Hepatocyte (in vitro differentiated cells): ENCODE results near the gene NRCAM. TPM values are rescaled to one million over a fixed set of nuclear protein-coding genes. Genes with fewer than 3 reads are reported as not detected.

ENCODE experiments used
- DNase-seq: peaks from one replicate; pipeline ENCODE4 v3.0.0-alpha.2; 2016; ENCODE audit warnings: low spot score
- H2AFZ ChIP-seq: fragments of 200-600 bp; sonication (generic); 2 replicates; pipeline ENCODE4 v1.6.0; 2016; ENCODE audit warnings: antibody characterized with exemption, mild to moderate bottlenecking
- H3K27ac ChIP-seq: fragments of 200-600 bp; sonication (generic); 2 replicates; pipeline ENCODE4 v1.5.1; 2016; ENCODE audit warnings: mild to moderate bottlenecking
- H3K27me3 ChIP-seq: fragments of 200-600 bp; sonication (generic); 2 replicates; pipeline ENCODE4 v1.6.1; 2016
- H3K36me3 ChIP-seq: fragments of 200-600 bp; sonication (generic); replicated peaks from 2 replicates; pipeline ENCODE4 v1.5.1; 2016; ENCODE audit warnings: low read depth; ENCODE audit not compliant: insufficient read depth
- H3K4me1 ChIP-seq: fragments of 200-600 bp; sonication (generic); 2 replicates; pipeline ENCODE4 v1.5.1; 2016; ENCODE audit warnings: mild to moderate bottlenecking, moderate library complexity; ENCODE audit not compliant: insufficient read depth
- H3K4me2 ChIP-seq: fragments of 200-600 bp; sonication (generic); 2 replicates; pipeline ENCODE4 v1.6.0; 2016
- H3K4me3 ChIP-seq: fragments of 200-600 bp; sonication (generic); 2 replicates; pipeline ENCODE4 v1.5.1; 2016; ENCODE audit warnings: mild to moderate bottlenecking
- H3K79me2 ChIP-seq: fragments of 200-600 bp; sonication (generic); 2 replicates; pipeline ENCODE4 v1.6.0; 2017; ENCODE audit warnings: mild to moderate bottlenecking
- H3K9me2 ChIP-seq: fragments of 200-600 bp; sonication (generic); replicated peaks from 2 replicates; pipeline ENCODE4 v1.6.0; 2017; ENCODE audit warnings: mild to moderate bottlenecking; ENCODE audit not compliant: insufficient read depth
- H3K9me3 ChIP-seq: fragments of 200-600 bp; sonication (generic); 2 replicates; pipeline ENCODE4 v1.5.1; 2016; ENCODE audit warnings: low read depth, mild to moderate bottlenecking
- H4K20me1 ChIP-seq: fragments of 200-600 bp; sonication (generic); 2 replicates; pipeline ENCODE4 v1.6.0; 2016; ENCODE audit warnings: mild to moderate bottlenecking; ENCODE audit not compliant: insufficient read depth, poor library complexity, severe bottlenecking
- CTCF ChIP-seq: fragments of 200-600 bp; sonication (generic); IDR thresholded peaks from 2 replicates; pipeline ENCODE4 v1.5.1; 2016; ENCODE audit warnings: antibody characterized with exemption, mild to moderate bottlenecking; ENCODE audit not compliant: poor library complexity
- EZH2 ChIP-seq: fragments of 200-600 bp; sonication (generic); IDR thresholded peaks from 2 replicates; pipeline ENCODE4 v1.6.1; 2016; ENCODE audit warnings: antibody characterized with exemption, mild to moderate bottlenecking, borderline replicate concordance
- EZH2phosphoT487 ChIP-seq: fragments of 200-600 bp; sonication (generic); IDR thresholded peaks from one replicate; pipeline ENCODE4 v1.6.1; 2018; ENCODE audit warnings: antibody characterized with exemption, mild to moderate bottlenecking, low read depth, moderate library complexity; ENCODE audit not compliant: unreplicated experiment, severe bottlenecking
- WGBS: methylation state at CpG from one replicate; pipeline ENCODE4 v1.1.6; 2016; ENCODE audit warnings: low lambda C conversion rate; ENCODE audit errors: missing lambda C conversion rate; 5-methylcytosine and 5-hydroxymethylcytosine counted together
- polyA plus RNA-seq: library from polyadenylated mRNA; unstranded; fragments of >200 nt; fragmentation: Nextera tagmentation; extraction: Ambion mirVana; gene quantifications from 2 replicates; pipeline ENCODE4 v1.2.1, GENCODE V29; 2016
- total RNA-seq: library from RNA; depleted of rRNA; stranded (reverse); fragments of >200 nt; gene quantifications from 2 replicates; pipeline ENCODE4 v1.2.3, GENCODE V29; 2014

The NRCAM gene
- total and polyA plus RNA-seq, 2 experiments from 2014 or later = 16.0 to 34.4 TPM

GRCh38 chr7:108108131-108108530 is 348.1 kb downstream of the NRCAM start:
- DNase-seq = no peak
- Histone ChIP-seq H4K20me1 (no peaks in the 10 kb centered on the region), H3K4me1 (peaks cover 16% of the 10 kb centered on the region), H3K4me3 (no peak overlapping the region), H3K4me2 (no peak overlapping the region), H2AFZ (no peak overlapping the region), H3K9me3 (no peaks in the 10 kb centered on the region), H3K27ac (no peak overlapping the region), H3K79me2 (no peaks in the 10 kb centered on the region), H3K9me2 (no peaks in the 10 kb centered on the region), H3K36me3 (no peaks in the 10 kb centered on the region), H3K27me3 (no peaks in the 10 kb centered on the region)
- TF ChIP-seq EZH2 (no peak), EZH2phosphoT487 (no peak), CTCF (no peak)

GRCh38 chr7:108104324-108104723 is 351.9 kb downstream of the NRCAM start:
- no peaks in the 10 kb centered on the region for H3K9me3 ChIP-seq
- peaks cover 28% of the 10 kb centered on the region for H3K4me1 ChIP-seq
- no peaks in the 10 kb centered on the region for H3K27me3 ChIP-seq
- no peaks in the 10 kb centered on the region for H3K9me2 ChIP-seq
- no peak overlapping the region for H2AFZ ChIP-seq
- H3K4me3 ChIP-seq = no peak overlapping the region
- no peak for DNase-seq
- H3K79me2 ChIP-seq = no peaks in the 10 kb centered on the region
- no peak overlapping the region for H3K27ac ChIP-seq
- H4K20me1 ChIP-seq = no peaks in the 10 kb centered on the region
- WGBS = 73% methylated on average over 7 of the region's 7 CpGs
- H3K4me2 ChIP-seq = no peak overlapping the region
- no peak for TF ChIP-seq EZH2
- no peak for TF ChIP-seq EZH2phosphoT487
- TF ChIP-seq CTCF = no peak
- H3K36me3 ChIP-seq = no peaks in the 10 kb centered on the region

- peak; percentile 22 for DNase-seq
- Histone ChIP-seq H3K79me2 (no peaks in the 10 kb centered on the region), H3K4me3 (no peak overlapping the region), H4K20me1 (no peaks in the 10 kb centered on the region), H3K4me1 (peaks cover 26% of the 10 kb centered on the region), H3K9me3 (no peaks in the 10 kb centered on the region), H2AFZ (no peak overlapping the region), H3K9me2 (no peaks in the 10 kb centered on the region), H3K27ac (no peak overlapping the region), H3K36me3 (no peaks in the 10 kb centered on the region), H3K27me3 (no peaks in the 10 kb centered on the region), H3K4me2 (peak overlapping the region; percentile 50)
- TF ChIP-seq EZH2 (no peak), CTCF (no peak)
- 54% methylated on average over 5 of the region's 5 CpGs for WGBS
Measured at GRCh38 chr7:108103558-108104298, 352.5 kb downstream of the NRCAM start.
